HEK293 (cell line): ENCODE results near the gene SNX8.

Experiments used
- CTCF ChIA-PET: fragments of 350-600 bp; formaldehyde crosslinking; extraction: SDS; loops from one replicate; lab custom pipeline; 2021; ENCODE audit warnings: antibody characterized with exemption; lab: Yijun Ruan, JAX
- POLR2A ChIA-PET: fragments of 300-600 bp; formaldehyde crosslinking; extraction: SDS; loops from one replicate; lab custom pipeline; 2020; ENCODE audit warnings: antibody characterized with exemption, inconsistent platforms; lab: Yijun Ruan, JAX
- H3K27ac ChIP-seq: fragments of 200-500 bp; sonication (Bioruptor generic); 2 replicates; pipeline ENCODE4 v1.5.1; 2014; ENCODE audit warnings: low read depth, low read length, control low read depth, inconsistent platforms; ENCODE audit errors: extremely low read depth
- H3K36me3 ChIP-seq, 2 experiments: fragments of 200-500 bp in 1 of 2; sonication (Bioruptor generic) in 1 of 2; 1 replicate in 1 of 2; 2 replicates in 1 of 2; pipeline ENCODE4 v1.5.1; 2014 to 2017; ENCODE audit warnings: inconsistent platforms in 2 of 2, low read length in 2 of 2; ENCODE audit not compliant: control insufficient read depth in 2 of 2, insufficient read depth in 1 of 2
- H3K4me1 ChIP-seq: fragments of 200-500 bp; sonication (Bioruptor generic); 2 replicates; pipeline ENCODE4 v1.5.1; 2014; ENCODE audit warnings: mild to moderate bottlenecking, low read length, inconsistent platforms; ENCODE audit not compliant: control insufficient read depth, insufficient read depth
- H3K4me3 ChIP-seq: 2 replicates; pipeline ENCODE4 v1.5.1; 2011; ENCODE audit warnings: low read depth, mild to moderate bottlenecking, control low read depth, low read length, moderate library complexity
- H3K9me3 ChIP-seq: fragments of 200-500 bp; sonication (Bioruptor generic); 2 replicates; pipeline ENCODE4 v1.5.1; 2014; ENCODE audit warnings: low read depth, low read length, inconsistent platforms; ENCODE audit not compliant: control insufficient read depth, insufficient read depth
- FEZF1 ChIP-seq: fragments of 450-650 bp; formaldehyde crosslinking; IDR thresholded peaks from 2 replicates; pipeline ENCODE4 v1.5.1; 2016; ENCODE audit warnings: missing biosample characterization, missing genetic modification characterization
- KLF1 ChIP-seq: fragments of 450-650 bp; formaldehyde crosslinking; IDR thresholded peaks from 2 replicates; pipeline ENCODE4 v1.5.1; 2016; ENCODE audit warnings: missing biosample characterization, missing genetic modification characterization
- KLF17 ChIP-seq: fragments of 450-650 bp; formaldehyde crosslinking; IDR thresholded peaks from 2 replicates; pipeline ENCODE4 v1.5.1; 2016; ENCODE audit warnings: missing biosample characterization, missing genetic modification characterization
- SCRT2 ChIP-seq: fragments of 450-650 bp; formaldehyde crosslinking; IDR thresholded peaks from 2 replicates; pipeline ENCODE4 v1.5.1; 2016; ENCODE audit warnings: missing biosample characterization, missing genetic modification characterization
- TRIM28 ChIP-seq: IDR thresholded peaks from 2 replicates; pipeline ENCODE4 v1.6.1; 2011; ENCODE audit warnings: low read length, control low read depth, borderline replicate concordance
- ZBTB6 ChIP-seq: fragments of 450-650 bp; formaldehyde crosslinking; IDR thresholded peaks from 2 replicates; pipeline ENCODE4 v1.5.1; 2017; ENCODE audit warnings: missing biosample characterization, missing genetic modification characterization
- ZEB2 ChIP-seq: fragments of 450-650 bp; formaldehyde crosslinking; IDR thresholded peaks from 2 replicates; pipeline ENCODE4 v1.5.1; 2016; ENCODE audit warnings: missing biosample characterization, missing genetic modification characterization
- ZFP41 ChIP-seq: fragments of 450-650 bp; formaldehyde crosslinking; IDR thresholded peaks from 2 replicates; pipeline ENCODE4 v1.5.1; 2016; ENCODE audit warnings: missing biosample characterization, missing genetic modification characterization, borderline replicate concordance
- ZNF148 ChIP-seq: fragments of 450-650 bp; formaldehyde crosslinking; IDR thresholded peaks from 2 replicates; pipeline ENCODE4 v1.5.0; 2017; ENCODE audit warnings: missing biosample characterization, missing genetic modification characterization, borderline replicate concordance
- ZNF19 ChIP-seq: fragments of 450-650 bp; formaldehyde crosslinking; IDR thresholded peaks from 2 replicates; pipeline ENCODE4; 2016; ENCODE audit warnings: missing biosample characterization, missing genetic modification characterization, low read depth
- ZNF274 ChIP-seq, 2 experiments: fragments of 200-500 bp in 1 of 2; fragments of 450-650 bp in 1 of 2; sonication (Bioruptor generic) in 1 of 2; formaldehyde crosslinking in 1 of 2; IDR thresholded peaks; 2 replicates each; pipeline versions ENCODE4 v1.5.1 to v1.6.1; 2014 to 2016; ENCODE audit warnings: borderline replicate concordance in 1 of 2, inconsistent platforms in 1 of 2, low read length in 1 of 2, missing biosample characterization in 1 of 2, missing genetic modification characterization in 1 of 2
- ZNF335 ChIP-seq: fragments of 450-650 bp; formaldehyde crosslinking; conservative IDR thresholded peaks from 2 replicates; pipeline ENCODE4 v1.5.1; 2016; ENCODE audit warnings: missing biosample characterization, missing genetic modification characterization
- ZNF341 ChIP-seq: fragments of 450-650 bp; formaldehyde crosslinking; IDR thresholded peaks from 2 replicates; pipeline ENCODE4; 2016; ENCODE audit warnings: low read depth, missing biosample characterization, missing genetic modification characterization
- ZNF362 ChIP-seq: fragments of 450-650 bp; formaldehyde crosslinking; IDR thresholded peaks from 2 replicates; pipeline ENCODE4 v1.5.1; 2016; ENCODE audit warnings: missing biosample characterization, missing genetic modification characterization
- ZNF391 ChIP-seq: fragments of 450-650 bp; formaldehyde crosslinking; IDR thresholded peaks from 2 replicates; pipeline ENCODE4 v1.5.1; 2016; ENCODE audit warnings: low read depth, missing biosample characterization, missing genetic modification characterization, borderline replicate concordance
- ZNF501 ChIP-seq: fragments of 450-650 bp; formaldehyde crosslinking; IDR thresholded peaks from 2 replicates; pipeline ENCODE4 v1.5.1; 2016; ENCODE audit warnings: missing biosample characterization, missing genetic modification characterization
- ZNF580 ChIP-seq: fragments of 450-650 bp; formaldehyde crosslinking; IDR thresholded peaks from 2 replicates; pipeline ENCODE4 v1.5.1; 2016; ENCODE audit warnings: missing biosample characterization, missing genetic modification characterization
- ZNF610 ChIP-seq: fragments of 450-650 bp; formaldehyde crosslinking; IDR thresholded peaks from 2 replicates; pipeline ENCODE4 v1.5.1; 2016; ENCODE audit warnings: missing biosample characterization, missing genetic modification characterization, borderline replicate concordance
- ZNF645 ChIP-seq: fragments of 450-650 bp; formaldehyde crosslinking; IDR thresholded peaks from 2 replicates; pipeline ENCODE4; 2016; ENCODE audit warnings: missing biosample characterization, missing genetic modification characterization
- ZNF670 ChIP-seq: fragments of 450-650 bp; formaldehyde crosslinking; IDR thresholded peaks from 2 replicates; pipeline ENCODE4 v1.5.1; 2016; ENCODE audit warnings: missing biosample characterization, missing genetic modification characterization, low read depth
- ZNF701 ChIP-seq: fragments of 450-650 bp; formaldehyde crosslinking; IDR thresholded peaks from 2 replicates; pipeline ENCODE4 v1.5.1; 2016; ENCODE audit warnings: missing biosample characterization, missing genetic modification characterization
- ZNF704 ChIP-seq: fragments of 450-650 bp; formaldehyde crosslinking; IDR thresholded peaks from 2 replicates; pipeline ENCODE4 v1.5.1; 2016; ENCODE audit warnings: missing biosample characterization, missing genetic modification characterization

The SNX8 gene

GRCh38 chr7:2278026-2278425, 36.2 kb downstream of the SNX8 start:
- TF ChIP-seq ZNF670 (tag by site-specific recombination) (no peak), ZNF19 (tag by site-specific recombination) (no peak), ZFP41 (tag by site-specific recombination) (no peak), ZNF362 (no peak), ZNF335 (no peak), ZNF274 (IDR thresholded peaks at IDR 0.05; ENCODE audit: low read length) (no peak), ZNF274 (tag by site-specific recombination; IDR thresholded peaks at IDR 0.05; ENCODE audit: borderline replicate concordance) (no peak), ZNF391 (tag by site-specific recombination) (no peak)
- ChIA-PET POLR2A (no interaction called here), CTCF (no interaction called here)
- Histone ChIP-seq H3K9me3 (no peaks in the 10 kb centered on the region), H3K4me3 (no peak overlapping the region), H3K27ac (no peak overlapping the region), H3K4me1 (no peaks in the 10 kb centered on the region), H3K36me3 (no peaks in the 10 kb centered on the region)

- Histone ChIP-seq H3K27ac (no peak overlapping the region), H3K36me3 (peaks cover 0 to 2% of the 10 kb centered on the region in 2 experiments; a peak in 1 of 3 replicates), H3K9me3 (no peaks in the 10 kb centered on the region), H3K4me1 (no peaks in the 10 kb centered on the region), H3K4me3 (no peak overlapping the region)
- ChIA-PET POLR2A (no interaction called here), CTCF (no interaction called here)
- TF ChIP-seq TRIM28 (no peak), ZNF148 (no peak), ZNF704 (tag by site-specific recombination) (no peak), ZNF341 (no peak), ZNF645 (tag by site-specific recombination) (no peak), KLF1 (no peak), KLF17 (tag by site-specific recombination) (no peak), ZEB2 (tag by site-specific recombination) (no peak), ZNF580 (tag by site-specific recombination) (no peak), ZBTB6 (tag by site-specific recombination) (no peak), ZNF501 (tag by site-specific recombination) (no peak), ZNF610 (no peak), FEZF1 (tag by site-specific recombination) (no peak), ZNF701 (tag by site-specific recombination) (no peak), SCRT2 (tag by site-specific recombination) (no peak)
Measured at GRCh38 chr7:2276107-2276506, 38.1 kb downstream of the SNX8 start.
